IMR-90 (cell line): Measurements from ENCODE around the gene IRF2. TPM values are rescaled to one million over a fixed set of nuclear protein-coding genes. Genes with fewer than 3 reads are reported as not detected.

ENCODE experiments used
- ATAC-seq: fragments of 200-7000 bp; cut with Tn5 transposase; 2 replicates; pipeline ENCODE4 v1.9.1; 2020; ENCODE audit warnings: low read depth, mild to moderate bottlenecking, moderate library complexity
- BruUV-seq: library from RNA; stranded (reverse); fragments of 400-500 nt; replicated peaks from 2 replicates; lab custom pipeline; 2021; lab: Mats Ljungman, UMichigan
- CTCF ChIA-PET: fragments of 300-600 bp; formaldehyde crosslinking; extraction: SDS; loops from one replicate; lab custom pipeline; 2021; ENCODE audit warnings: antibody characterized with exemption; lab: Yijun Ruan, JAX
- POLR2A ChIA-PET: fragments of 300-600 bp; sonication (Branson Sonifier 250); formaldehyde crosslinking; loops from one replicate; lab custom pipeline; 2022; ENCODE audit warnings: antibody characterized with exemption; ENCODE audit not compliant: unreplicated experiment; lab: Charles Lee
- DNase-seq: peaks from one replicate; pipeline ENCODE4 v3.0.0; 2013
- H2AFZ ChIP-seq: replicated peaks from 2 replicates; pipeline ENCODE3; 2013; ENCODE audit warnings: low read length, mild to moderate bottlenecking; ENCODE audit not compliant: poor library complexity
- H2AK5ac ChIP-seq: 2 replicates; pipeline ENCODE4 v1.6.1; 2013; ENCODE audit warnings: low read depth, low read length, inconsistent platforms
- H2AK9ac ChIP-seq: replicated peaks from 2 replicates; pipeline ENCODE3; 2013; ENCODE audit warnings: mild to moderate bottlenecking, low read depth, low read length, moderate library complexity; ENCODE audit not compliant: poor library complexity
- H2BK120ac ChIP-seq: 2 replicates; pipeline ENCODE4 v1.6.1; 2013; ENCODE audit warnings: low read depth, low read length, inconsistent platforms
- H2BK15ac ChIP-seq: 3 replicates; pipeline ENCODE4 v1.6.1; 2013; ENCODE audit warnings: low read depth, low read length, inconsistent platforms
- H2BK20ac ChIP-seq: 2 replicates; pipeline ENCODE4 v1.6.1; 2013; ENCODE audit warnings: low read depth, mild to moderate bottlenecking, inconsistent platforms, low read length, moderate library complexity
- H2BK5ac ChIP-seq: 2 replicates; pipeline ENCODE4 v1.6.1; 2013; ENCODE audit warnings: mild to moderate bottlenecking, low read depth, low read length, inconsistent platforms; ENCODE audit not compliant: poor library complexity, severe bottlenecking
- H3K14ac ChIP-seq: replicated peaks from 2 replicates; pipeline ENCODE4 v1.6.1; 2013; ENCODE audit warnings: low read depth, low read length, inconsistent platforms
- H3K18ac ChIP-seq: 2 replicates; pipeline ENCODE4 v1.6.1; 2013; ENCODE audit warnings: low read depth, low read length, control low read depth
- H3K23ac ChIP-seq: 2 replicates; pipeline ENCODE4 v1.6.1; 2013; ENCODE audit warnings: low read depth, low read length, inconsistent platforms
- H3K27ac ChIP-seq: 2 replicates; pipeline ENCODE4 v1.5.1; 2013; ENCODE audit warnings: mild to moderate bottlenecking, control low read depth, low read length; ENCODE audit not compliant: insufficient read depth
- H3K27me3 ChIP-seq: 2 replicates; pipeline ENCODE4 v1.6.1; 2013; ENCODE audit warnings: low read length; ENCODE audit not compliant: control insufficient read depth, insufficient read depth
- H3K36me3 ChIP-seq: 2 replicates; pipeline ENCODE4 v1.6.1; 2013; ENCODE audit warnings: low read length, mixed read lengths; ENCODE audit not compliant: control insufficient read depth, insufficient read depth
- H3K4ac ChIP-seq: 2 replicates; pipeline ENCODE4 v1.6.1; 2013; ENCODE audit warnings: low read depth, low read length, inconsistent platforms
- H3K4me1 ChIP-seq: 2 replicates; pipeline ENCODE4 v1.6.1; 2013; ENCODE audit warnings: low read length, mixed read lengths; ENCODE audit not compliant: control insufficient read depth, insufficient read depth
- H3K4me2 ChIP-seq: 2 replicates; pipeline ENCODE4 v1.6.1; 2013; ENCODE audit warnings: low read depth, mild to moderate bottlenecking, control low read depth, low read length, moderate library complexity
- H3K4me3 ChIP-seq: 2 replicates; pipeline ENCODE4 v1.5.1; 2013; ENCODE audit warnings: low read depth, mild to moderate bottlenecking, control low read depth, low read length, moderate library complexity; ENCODE audit not compliant: insufficient read depth
- H3K56ac ChIP-seq: 2 replicates; pipeline ENCODE4 v1.6.1; 2013; ENCODE audit warnings: low read length, inconsistent platforms; ENCODE audit not compliant: insufficient read depth; ENCODE audit errors: extremely low read depth
- H3K79me1 ChIP-seq, 2 experiments: 2 replicates each; pipeline ENCODE4 v1.6.1; 2013; ENCODE audit warnings: low read length in 2 of 2, inconsistent platforms in 1 of 2, low read depth in 1 of 2
- H3K9ac ChIP-seq: 2 replicates; pipeline ENCODE4 v1.6.1; 2013; ENCODE audit warnings: low read depth, low read length, control low read depth
- H3K9me1 ChIP-seq: 2 replicates; pipeline ENCODE4 v1.6.1; 2013; ENCODE audit warnings: low read length, inconsistent platforms; ENCODE audit not compliant: insufficient read depth
- H3K9me3 ChIP-seq: 2 replicates; pipeline ENCODE4 v1.6.1; 2013; ENCODE audit warnings: low read length; ENCODE audit not compliant: control insufficient read depth, insufficient read depth
- H4K20me1 ChIP-seq: 2 replicates; pipeline ENCODE4 v1.6.1; 2013; ENCODE audit warnings: low read length, inconsistent platforms; ENCODE audit not compliant: insufficient read depth
- H4K5ac ChIP-seq: 2 replicates; pipeline ENCODE4 v1.6.1; 2013; ENCODE audit warnings: mild to moderate bottlenecking, low read depth, low read length, control low read depth
- H4K8ac ChIP-seq, 2 experiments: 2 replicates each; pipeline ENCODE4 v1.6.1; 2013; ENCODE audit warnings: low read depth in 2 of 2, low read length in 2 of 2, control low read depth in 1 of 2, inconsistent platforms in 1 of 2
- H4K91ac ChIP-seq: 2 replicates; pipeline ENCODE4 v1.6.1; 2013; ENCODE audit warnings: low read depth, low read length, inconsistent platforms; ENCODE audit not compliant: insufficient read depth
- BHLHE40 ChIP-seq: fragments of 150-350 bp; IDR thresholded peaks from 2 replicates; pipeline ENCODE4 v1.6.1; 2016; ENCODE audit warnings: mild to moderate bottlenecking, low read depth, low read length
- CEBPB ChIP-seq: IDR thresholded peaks from 2 replicates; pipeline ENCODE4 v1.6.1; 2012; ENCODE audit warnings: low read depth, low read length, improper control_type of control experiment
- CHD1 ChIP-seq: IDR thresholded peaks from 2 replicates; pipeline ENCODE4 v1.6.1; 2012; ENCODE audit warnings: low read depth, low read length, improper control_type of control experiment
- CTCF ChIP-seq: conservative IDR thresholded peaks from 2 replicates; pipeline ENCODE4 v1.5.1; 2012; ENCODE audit warnings: mild to moderate bottlenecking, low read depth, low read length, improper control_type of control experiment
- FOS ChIP-seq: fragments of 150-350 bp; IDR thresholded peaks from 2 replicates; pipeline ENCODE4 v1.6.1; 2016; ENCODE audit warnings: low read depth, low read length
- MAFK ChIP-seq: IDR thresholded peaks from 2 replicates; pipeline ENCODE4 v1.6.1; 2012; ENCODE audit warnings: low read depth, low read length, improper control_type of control experiment
- MAZ ChIP-seq: IDR thresholded peaks from 2 replicates; pipeline ENCODE4 v1.6.1; 2012; ENCODE audit warnings: low read depth, mild to moderate bottlenecking, low read length, improper control_type of control experiment, moderate library complexity, borderline replicate concordance
- MXI1 ChIP-seq: IDR thresholded peaks from 2 replicates; pipeline ENCODE4 v1.6.1; 2012; ENCODE audit warnings: low read depth, mild to moderate bottlenecking, low read length, moderate library complexity, borderline replicate concordance
- NFE2L2 ChIP-seq: fragments of 150-350 bp; IDR thresholded peaks from 2 replicates; pipeline ENCODE4 v1.6.1; 2016; ENCODE audit warnings: low read depth, mild to moderate bottlenecking, low read length
- POLR2A ChIP-seq: IDR thresholded peaks from 2 replicates; pipeline ENCODE4 v1.6.1; 2012; ENCODE audit warnings: mild to moderate bottlenecking, low read depth, low read length
- RAD21 ChIP-seq: IDR thresholded peaks from 2 replicates; pipeline ENCODE4 v1.6.1; 2012; ENCODE audit warnings: low read length, improper control_type of control experiment
- SMC3 ChIP-seq: fragments of 150-350 bp; IDR thresholded peaks from 2 replicates; pipeline ENCODE4 v1.6.1; 2016; ENCODE audit warnings: low read depth, mild to moderate bottlenecking, antibody characterized with exemption, low read length, moderate library complexity
- WGBS, 2 experiments: methylation state at CpG; one replicate each; pipeline versions ENCODE4 v1.1.5 to v1.1.7; 2013; ENCODE audit warnings: missing lambda C conversion rate in 2 of 2; ENCODE audit not compliant: insufficient read length in 1 of 2; ENCODE audit errors: extremely low coverage in 2 of 2; 5-methylcytosine and 5-hydroxymethylcytosine counted together
- dilution Hi-C: fragments of 300-500 bp; cut with HindIII; formaldehyde crosslinking; loops from one replicate; pipeline ENCODE4 v1.14.3; 2018; ENCODE audit warnings: low sequenced_read_pairs; ENCODE audit not compliant: unreplicated experiment
- in situ Hi-C: fragments of 300-500 bp; cut with MboI; formaldehyde crosslinking; loops from 3 replicates; pipeline ENCODE4 v1.14.3; 2019; ENCODE audit warnings: low sequenced_read_pairs, inconsistent platforms, mixed read lengths
- intact Hi-C: fragments of 100-400 bp; cut with micrococcal nuclease; formaldehyde crosslinking; loops from 2 replicates; pipeline ENCODE4 v1.10.0; 2022
- polyA plus RNA-seq, 3 experiments: library from polyadenylated mRNA; depleted of rRNA; stranded (reverse); fragments of >200 nt; gene quantifications; 2 replicates each; pipeline ENCODE4 v1.2.3, GENCODE V29; 2012; ENCODE audit warnings: low replicate concordance in 1 of 3
- total RNA-seq: library from RNA; depleted of rRNA; stranded (reverse); fragments of >200 nt; gene quantifications from 2 replicates; pipeline ENCODE4 v1.2.3, GENCODE V29; 2012
- TF ChIP-seq, protein P1 (sequence below): fragments of 150-350 bp; IDR thresholded peaks from 2 replicates; pipeline ENCODE4 v1.6.1; 2017; ENCODE audit warnings: mild to moderate bottlenecking, antibody characterized with exemption, low read length, low read depth
- TF ChIP-seq, protein P2 (sequence below): fragments of 150-350 bp; IDR thresholded peaks from 2 replicates; pipeline ENCODE4 v1.6.1; 2016; ENCODE audit warnings: low read depth, mild to moderate bottlenecking, low read length, moderate library complexity, borderline replicate concordance

The IRF2 gene
- total and polyA plus RNA-seq, 2 of the 4 experiments (the other 2 are of a cell fraction) = 16.5 to 21.9 TPM

- H3K14ac ChIP-seq = no peak overlapping the region
- ChIA-PET POLR2A (no interaction called here), CTCF (no interaction called here)
- intact Hi-C loops (loop anchor here (10.0 kb wide), 1 partner anchor 255 kb away; the partner anchor contains the start of genes CASP3 and PRIMPOL), in situ Hi-C loops (no loop called here), dilution Hi-C loops (no loop called here)
- no peak for ATAC-seq
- H3K27me3 ChIP-seq = no peaks in the 10 kb centered on the region
- H2BK20ac ChIP-seq = no peak overlapping the region
- no peak overlapping the region for H4K91ac ChIP-seq
- peaks cover 57% of the 10 kb centered on the region for H3K36me3 ChIP-seq
- H3K56ac ChIP-seq = no peak overlapping the region
- no peak for DNase-seq
- no peak overlapping the region for H2BK120ac ChIP-seq
- H2AFZ ChIP-seq = no peak overlapping the region
- H3K4me3 ChIP-seq = no peak overlapping the region
- no peak overlapping the region for H2BK5ac ChIP-seq
- no peak overlapping the region for H3K9ac ChIP-seq
- no peak overlapping the region for H3K27ac ChIP-seq
- no peak overlapping the region for H2AK9ac ChIP-seq
- no peak overlapping the region for H3K4me2 ChIP-seq
- peaks cover 5 to 30% of the 10 kb centered on the region in 2 experiments; a peak in 3 of 4 replicates for H3K79me1 ChIP-seq
- no TSS peak for BruUV-seq
- no peak overlapping the region for H3K4ac ChIP-seq
- H4K20me1 ChIP-seq = no peaks in the 10 kb centered on the region
- no peak overlapping the region for H3K23ac ChIP-seq
- H3K9me3 ChIP-seq = no peaks in the 10 kb centered on the region
- H3K9me1 ChIP-seq = peaks cover 20% of the 10 kb centered on the region
- peaks cover 11% of the 10 kb centered on the region for H3K4me1 ChIP-seq
- H2AK5ac ChIP-seq = no peak overlapping the region
- 76% methylated on average over 8 of the region's 24 CpGs; no CpG with 5 or more reads in 1 of the 2 experiments for WGBS, 2 experiments
- H4K5ac ChIP-seq = no peak overlapping the region
- no peak overlapping the region for H4K8ac ChIP-seq
- no peak overlapping the region for H2BK15ac ChIP-seq
- H3K18ac ChIP-seq = no peak overlapping the region
- no peak for TF ChIP-seq MAFK
- no peak for TF ChIP-seq FOS
- no peak for TF ChIP-seq CEBPB
- no peak for TF ChIP-seq RAD21
- TF ChIP-seq MXI1 = no peak
- no peak for TF ChIP-seq CTCF
- TF ChIP-seq, protein P1, sequence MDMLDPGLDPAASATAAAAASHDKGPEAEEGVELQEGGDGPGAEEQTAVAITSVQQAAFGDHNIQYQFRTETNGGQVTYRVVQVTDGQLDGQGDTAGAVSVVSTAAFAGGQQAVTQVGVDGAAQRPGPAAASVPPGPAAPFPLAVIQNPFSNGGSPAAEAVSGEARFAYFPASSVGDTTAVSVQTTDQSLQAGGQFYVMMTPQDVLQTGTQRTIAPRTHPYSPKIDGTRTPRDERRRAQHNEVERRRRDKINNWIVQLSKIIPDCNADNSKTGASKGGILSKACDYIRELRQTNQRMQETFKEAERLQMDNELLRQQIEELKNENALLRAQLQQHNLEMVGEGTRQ = no peak
- TF ChIP-seq, protein P2, sequence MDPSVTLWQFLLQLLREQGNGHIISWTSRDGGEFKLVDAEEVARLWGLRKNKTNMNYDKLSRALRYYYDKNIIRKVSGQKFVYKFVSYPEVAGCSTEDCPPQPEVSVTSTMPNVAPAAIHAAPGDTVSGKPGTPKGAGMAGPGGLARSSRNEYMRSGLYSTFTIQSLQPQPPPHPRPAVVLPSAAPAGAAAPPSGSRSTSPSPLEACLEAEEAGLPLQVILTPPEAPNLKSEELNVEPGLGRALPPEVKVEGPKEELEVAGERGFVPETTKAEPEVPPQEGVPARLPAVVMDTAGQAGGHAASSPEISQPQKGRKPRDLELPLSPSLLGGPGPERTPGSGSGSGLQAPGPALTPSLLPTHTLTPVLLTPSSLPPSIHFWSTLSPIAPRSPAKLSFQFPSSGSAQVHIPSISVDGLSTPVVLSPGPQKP = no peak
- TF ChIP-seq MAZ = no peak
- no peak for TF ChIP-seq NFE2L2
- no peak for TF ChIP-seq BHLHE40
- TF ChIP-seq CHD1 = no peak
- no peak for TF ChIP-seq SMC3
- TF ChIP-seq POLR2A = no peak
Observed at GRCh38 chr4:184389978-184390900, 84.1 kb downstream of the IRF2 start.
